ENCODE data around the gene CACNB3.

CACNB3 gene

GRCh38 chr12:48774516-48774915 is 43.8 kb upstream of the CACNB3 start:
- Histone ChIP-seq H3K9ac (ENCODE audit: low read length) (no peak overlapping the region), H3K4me1 (ENCODE audit: control insufficient read depth, low read depth, low read length) (no peaks in the 10 kb centered on the region), H3K4me2 (ENCODE audit: low read length) (no peak overlapping the region), H3K18ac (ENCODE audit: low read length) (no peak overlapping the region), H2BK120ac (ENCODE audit: low read depth, low read length) (no peak overlapping the region), H2BK15ac (replicated peaks; ENCODE audit: low read depth) (no peak overlapping the region), H4K8ac (ENCODE audit: low read depth, low read length) (no peak overlapping the region), H3K4ac (ENCODE audit: low read depth, low read length) (no peak overlapping the region), H2BK5ac (ENCODE audit: low read length) (no peak overlapping the region), H3K36me3 (ENCODE audit: control insufficient read depth, insufficient read depth, low read length) (no peaks in the 10 kb centered on the region), H3K4me3 (ENCODE audit: low read length) (no peak overlapping the region), H3K79me2 (ENCODE audit: control insufficient read depth, insufficient read depth, low read length) (no peaks in the 10 kb centered on the region), H2AK5ac (ENCODE audit: low read length) (no peak overlapping the region), H3K56ac (ENCODE audit: low read length) (no peak overlapping the region), H3K27ac (ENCODE audit: low read depth, low read length) (no peak overlapping the region), H4K5ac (ENCODE audit: low read length) (no peak overlapping the region), H3K79me1 (ENCODE audit: low read length) (no peaks in the 10 kb centered on the region), H3K23ac (ENCODE audit: low read length) (no peak overlapping the region), H3K27me3 (ENCODE audit: insufficient read depth, low read length, poor library complexity) (no peaks in the 10 kb centered on the region)
- DNase-seq = no peak
- WGBS (ENCODE audit: extremely low coverage, insufficient coverage, low lambda C conversion rate) = no CpG with 5 or more reads among the region's 2 CpGs

- Histone ChIP-seq H3K18ac (ENCODE audit: low read length) (no peak overlapping the region), H3K4ac (ENCODE audit: low read depth, low read length) (no peak overlapping the region), H2BK120ac (ENCODE audit: low read depth, low read length) (no peak overlapping the region), H3K4me2 (ENCODE audit: low read length) (no peak overlapping the region), H3K56ac (ENCODE audit: low read length) (no peak overlapping the region), H2BK5ac (ENCODE audit: low read length) (no peak overlapping the region), H3K79me1 (ENCODE audit: low read length) (no peaks in the 10 kb centered on the region), H3K36me3 (ENCODE audit: control insufficient read depth, insufficient read depth, low read length) (no peaks in the 10 kb centered on the region), H3K23ac (ENCODE audit: low read length) (no peak overlapping the region), H3K79me2 (ENCODE audit: control insufficient read depth, insufficient read depth, low read length) (no peaks in the 10 kb centered on the region), H3K27me3 (ENCODE audit: insufficient read depth, low read length, poor library complexity) (no peaks in the 10 kb centered on the region), H3K4me1 (ENCODE audit: control insufficient read depth, low read depth, low read length) (no peaks in the 10 kb centered on the region), H2BK15ac (replicated peaks; ENCODE audit: low read depth) (no peak overlapping the region), H4K8ac (ENCODE audit: low read depth, low read length) (no peak overlapping the region), H2AK5ac (ENCODE audit: low read length) (no peak overlapping the region), H3K27ac (ENCODE audit: low read depth, low read length) (no peak overlapping the region), H3K9ac (ENCODE audit: low read length) (no peak overlapping the region), H4K5ac (ENCODE audit: low read length) (no peak overlapping the region), H3K4me3 (ENCODE audit: low read length) (no peak overlapping the region)
- no CpG with 5 or more reads among the region's 8 CpGs for WGBS (ENCODE audit: extremely low coverage, insufficient coverage, low lambda C conversion rate)
- DNase-seq = no peak
Observed at GRCh38 chr12:48775299-48775698, 43.0 kb upstream of the CACNB3 start.

GRCh38 chr12:48775991-48776649 is 42.2 kb upstream of the CACNB3 start:
- Histone ChIP-seq H2BK5ac (ENCODE audit: low read length) (no peak overlapping the region), H2AK5ac (ENCODE audit: low read length) (no peak overlapping the region), H3K4me1 (ENCODE audit: control insufficient read depth, low read depth, low read length) (no peaks in the 10 kb centered on the region), H3K27ac (ENCODE audit: low read depth, low read length) (no peak overlapping the region), H3K27me3 (ENCODE audit: insufficient read depth, low read length, poor library complexity) (no peaks in the 10 kb centered on the region), H3K9ac (ENCODE audit: low read length) (no peak overlapping the region), H3K79me2 (ENCODE audit: control insufficient read depth, insufficient read depth, low read length) (no peaks in the 10 kb centered on the region), H3K23ac (ENCODE audit: low read length) (no peak overlapping the region), H3K56ac (ENCODE audit: low read length) (no peak overlapping the region), H2BK15ac (replicated peaks; ENCODE audit: low read depth) (no peak overlapping the region), H3K4me2 (ENCODE audit: low read length) (no peak overlapping the region), H3K36me3 (ENCODE audit: control insufficient read depth, insufficient read depth, low read length) (no peaks in the 10 kb centered on the region), H3K18ac (ENCODE audit: low read length) (no peak overlapping the region), H4K5ac (ENCODE audit: low read length) (no peak overlapping the region), H3K4ac (ENCODE audit: low read depth, low read length) (no peak overlapping the region), H4K8ac (ENCODE audit: low read depth, low read length) (no peak overlapping the region), H3K4me3 (ENCODE audit: low read length) (no peak overlapping the region), H2BK120ac (ENCODE audit: low read depth, low read length) (no peak overlapping the region), H3K79me1 (ENCODE audit: low read length) (no peaks in the 10 kb centered on the region)
- no CpG with 5 or more reads among the region's 29 CpGs for WGBS (ENCODE audit: extremely low coverage, insufficient coverage, low lambda C conversion rate)
- no peak for DNase-seq

- H4K5ac ChIP-seq (ENCODE audit: low read length) = no peak overlapping the region
- no peak overlapping the region for H3K56ac ChIP-seq (ENCODE audit: low read length)
- H3K23ac ChIP-seq (ENCODE audit: low read length) = no peak overlapping the region
- H3K79me1 ChIP-seq (ENCODE audit: low read length) = no peaks in the 10 kb centered on the region
- H3K4ac ChIP-seq (ENCODE audit: low read depth, low read length) = no peak overlapping the region
- H2BK15ac ChIP-seq (replicated peaks; ENCODE audit: low read depth) = no peak overlapping the region
- no CpG with 5 or more reads among the region's 6 CpGs for WGBS (ENCODE audit: extremely low coverage, insufficient coverage, low lambda C conversion rate)
- H3K4me2 ChIP-seq (ENCODE audit: low read length) = no peak overlapping the region
- H2BK5ac ChIP-seq (ENCODE audit: low read length) = no peak overlapping the region
- no peaks in the 10 kb centered on the region for H3K27me3 ChIP-seq (ENCODE audit: insufficient read depth, low read length, poor library complexity)
- no peaks in the 10 kb centered on the region for H3K4me1 ChIP-seq (ENCODE audit: control insufficient read depth, low read depth, low read length)
- no peaks in the 10 kb centered on the region for H3K36me3 ChIP-seq (ENCODE audit: control insufficient read depth, insufficient read depth, low read length)
- DNase-seq = no peak
- H2BK120ac ChIP-seq (ENCODE audit: low read depth, low read length) = no peak overlapping the region
- no peak overlapping the region for H3K27ac ChIP-seq (ENCODE audit: low read depth, low read length)
- no peak overlapping the region for H4K8ac ChIP-seq (ENCODE audit: low read depth, low read length)
- no peaks in the 10 kb centered on the region for H3K79me2 ChIP-seq (ENCODE audit: control insufficient read depth, insufficient read depth, low read length)
- no peak overlapping the region for H3K4me3 ChIP-seq (ENCODE audit: low read length)
- H3K18ac ChIP-seq (ENCODE audit: low read length) = no peak overlapping the region
- H3K9ac ChIP-seq (ENCODE audit: low read length) = no peak overlapping the region
- H2AK5ac ChIP-seq (ENCODE audit: low read length) = no peak overlapping the region
Observed at GRCh38 chr12:48776956-48777355, 41.3 kb upstream of the CACNB3 start.

- Histone ChIP-seq H3K27ac (ENCODE audit: low read depth, low read length) (no peak overlapping the region), H3K79me1 (ENCODE audit: low read length) (no peaks in the 10 kb centered on the region), H2BK15ac (replicated peaks; ENCODE audit: low read depth) (no peak overlapping the region), H3K9ac (ENCODE audit: low read length) (no peak overlapping the region), H2AK5ac (ENCODE audit: low read length) (no peak overlapping the region), H2BK120ac (ENCODE audit: low read depth, low read length) (no peak overlapping the region), H3K79me2 (ENCODE audit: control insufficient read depth, insufficient read depth, low read length) (no peaks in the 10 kb centered on the region), H3K4me1 (ENCODE audit: control insufficient read depth, low read depth, low read length) (no peaks in the 10 kb centered on the region), H3K4ac (ENCODE audit: low read depth, low read length) (no peak overlapping the region), H3K23ac (ENCODE audit: low read length) (no peak overlapping the region), H3K36me3 (ENCODE audit: control insufficient read depth, insufficient read depth, low read length) (no peaks in the 10 kb centered on the region), H3K56ac (ENCODE audit: low read length) (no peak overlapping the region), H3K4me2 (ENCODE audit: low read length) (no peak overlapping the region), H4K8ac (ENCODE audit: low read depth, low read length) (no peak overlapping the region), H2BK5ac (ENCODE audit: low read length) (no peak overlapping the region), H3K18ac (ENCODE audit: low read length) (no peak overlapping the region), H4K5ac (ENCODE audit: low read length) (no peak overlapping the region), H3K27me3 (ENCODE audit: insufficient read depth, low read length, poor library complexity) (no peaks in the 10 kb centered on the region), H3K4me3 (ENCODE audit: low read length) (no peak overlapping the region)
- no CpG with 5 or more reads among the region's 16 CpGs for WGBS (ENCODE audit: extremely low coverage, insufficient coverage, low lambda C conversion rate)
- DNase-seq = peak; percentile 37
Observed at GRCh38 chr12:48777501-48778400, 40.5 kb upstream of the CACNB3 start.
